T-cell (primary cell): ENCODE results near the gene TMEM208. TPM values are rescaled to one million over a fixed set of nuclear protein-coding genes. Genes with fewer than 3 reads are reported as not detected.

Experiments
- ATAC-seq, 4 experiments: fragments of 200-7000 bp in 3 of 4; fragments of 150-1000 bp in 1 of 4; cut with Tn5 transposase; replicated peaks in 1 of 4; 1 replicate in 3 of 4; 2 replicates in 1 of 4; pipeline ENCODE4 v1.10.0; 2021; ENCODE audit warnings: moderate library complexity in 3 of 4, mild to moderate bottlenecking in 2 of 4, moderate number of reproducible peaks in 1 of 4
- CTCF ChIA-PET, 2 donors: fragments of 300-600 bp; sonication (Branson Sonifier 250); formaldehyde crosslinking; loops; one replicate each; lab custom pipeline; 2022; ENCODE audit warnings: antibody characterized with exemption in 2 of 2; lab: Charles Lee
- POLR2A ChIA-PET, 2 donors: fragments of 300-600 bp; sonication (Branson Sonifier 250); formaldehyde crosslinking; loops; one replicate each; lab custom pipeline; 2022; ENCODE audit warnings: antibody characterized with exemption in 2 of 2; lab: Charles Lee
- DNase-seq, 35 experiments: peaks; one replicate each; pipeline versions ENCODE4 v3.0.0 to v3.0.0-alpha.2; 2013 to 2023
- H3K27ac ChIP-seq: one replicate; pipeline ENCODE4 v1.5.1; 2013; ENCODE audit warnings: low read length
- H3K27me3 ChIP-seq, 2 experiments: replicated peaks in 1 of 2; 1 replicate in 1 of 2; 2 replicates in 1 of 2; pipeline versions ENCODE4 v1.6.1 to v1.7.0; 2013; ENCODE audit warnings: low read length in 1 of 2, mixed read lengths in 1 of 2; ENCODE audit not compliant: control insufficient read depth in 2 of 2, insufficient read depth in 2 of 2; ENCODE audit errors: extremely low read depth in 1 of 2
- H3K36me3 ChIP-seq, 2 donors: 1 replicate in 1 of 2; 2 replicates in 1 of 2; pipeline versions ENCODE4 v1.6.1 to v1.7.0; 2013; ENCODE audit warnings: low read length in 1 of 2; ENCODE audit not compliant: control insufficient read depth in 2 of 2, insufficient read depth in 1 of 2; ENCODE audit errors: extremely low read depth in 1 of 2
- H3K4me1 ChIP-seq, 2 experiments: 1 replicate in 1 of 2; 2 replicates in 1 of 2; pipeline versions ENCODE4 v1.6.1 to v1.7.0; 2013; ENCODE audit warnings: low read length in 2 of 2, mixed read lengths in 1 of 2; ENCODE audit not compliant: insufficient read depth in 2 of 2, control insufficient read depth in 1 of 2; ENCODE audit errors: extremely low read depth in 1 of 2
- H3K4me3 ChIP-seq, 2 donors: 1 replicate in 1 of 2; 2 replicates in 1 of 2; pipeline versions ENCODE4 v1.5.1 to v1.7.0; 2013; ENCODE audit warnings: mild to moderate bottlenecking in 2 of 2, low read length in 1 of 2, moderate library complexity in 1 of 2; ENCODE audit not compliant: control insufficient read depth in 1 of 2; ENCODE audit errors: extremely low read depth in 1 of 2
- H3K9me3 ChIP-seq: 2 replicates; pipeline ENCODE4 v1.7.0; 2013
- H3K27ac Mint-ChIP-seq, 2 donors: one replicate each; pipeline ENCODE4 v1.8.0; 2020 to 2021; ENCODE audit warnings: mild to moderate bottlenecking in 2 of 2, mixed read lengths in 2 of 2
- H3K27me3 Mint-ChIP-seq, 2 donors: one replicate each; pipeline ENCODE4 v1.8.0; 2021 to 2022; ENCODE audit warnings: mixed read lengths in 2 of 2
- H3K36me3 Mint-ChIP-seq: one replicate; pipeline ENCODE4 v1.8.0; 2021; ENCODE audit warnings: mixed read lengths
- H3K4me1 Mint-ChIP-seq, 3 donors: one replicate each; pipeline ENCODE4 v1.8.0; 2020 to 2022; ENCODE audit warnings: mixed read lengths in 3 of 3, mild to moderate bottlenecking in 1 of 3
- H3K4me3 Mint-ChIP-seq, 3 donors: one replicate each; pipeline ENCODE4 v1.8.0; 2020 to 2022; ENCODE audit warnings: mild to moderate bottlenecking in 3 of 3, mixed read lengths in 3 of 3, moderate library complexity in 3 of 3
- H3K9me3 Mint-ChIP-seq, 3 donors: one replicate each; pipeline ENCODE4 v1.8.0; 2020 to 2022; ENCODE audit warnings: mixed read lengths in 3 of 3
- WGBS: methylation state at CpG from one replicate; pipeline ENCODE4 v1.1.5; 2013; ENCODE audit warnings: missing lambda C conversion rate; ENCODE audit not compliant: insufficient coverage; 5-methylcytosine and 5-hydroxymethylcytosine counted together
- total RNA-seq, 35 experiments: library from RNA in 6 of 35; stranded (reverse) in 6 of 35; fragments of 120-200 nt in 1 of 35; gene quantifications; one replicate each; pipeline versions ENCODE4 v1.2.1 to v1.2.4 and lab custom pipeline; 2013 to 2026

Gene TMEM208
- total RNA-seq, 5 donors from 2014 or later (not counting 1 experiment from before 2014, with no cell fraction given), result 28.5 to 40.3 (median 34.8) TPM

GRCh38 chr16:67190448-67191399 is 36.2 kb upstream of the TMEM208 start:
- no peaks in the 10 kb centered on the region for H3K9me3 Mint-ChIP-seq
- no peaks in the 10 kb centered on the region for H3K27me3 Mint-ChIP-seq
- Histone ChIP-seq H3K27ac (no peak overlapping the region), H3K27me3 (peaks cover 0 to 28% of the 10 kb centered on the region in 2 experiments), H3K9me3 (no peaks in the 10 kb centered on the region), H3K4me1 (peaks cover 5 to 43% of the 10 kb centered on the region in 2 experiments), H3K36me3 (peaks cover 8 to 21% of the 10 kb centered on the region in 2 donors), H3K4me3 (no peak overlapping the region)
- no peak for ATAC-seq
- WGBS, result 93% methylated on average over 4 of the region's 13 CpGs
- ChIA-PET POLR2A (no interaction called here), CTCF (interaction anchor here (0.5 to 0.7 kb wide), 2 partner anchors 23 to 365 kb away, joined by 3 read pairs; no protein-coding TSS in a partner anchor)
- peak overlapping the region in 2 of 3 donors; percentile 87 to 91 for H3K4me3 Mint-ChIP-seq
- DNase-seq, result no peak
- peaks cover 29 to 42% (median 34%) of the 10 kb centered on the region in 3 donors for H3K4me1 Mint-ChIP-seq
- peak overlapping the region in 1 of 2 donors; percentile 81 for H3K27ac Mint-ChIP-seq
- H3K36me3 Mint-ChIP-seq, result peaks cover 6% of the 10 kb centered on the region

- POLR2A ChIA-PET, result no interaction called here
Observed at GRCh38 chr16:67191411-67191994, 35.4 kb upstream of the TMEM208 start.

GRCh38 chr16:67191995-67192681 is 34.8 kb upstream of the TMEM208 start, which contains the start of gene E2F4:
E2F4 (plus strand) TSS chr16:67192155; CDS start chr16:67192228, 73 bp downstream.
- ChIA-PET POLR2A (no interaction called here), CTCF (interaction anchor here in 1 of 2 donors (0.7 kb wide), 1 partner anchor 289 kb away, joined by 3 read pairs; the partner anchor contains the start of gene ATP6V0D1)
- Histone ChIP-seq H3K27me3 (peaks cover 0 to 18% of the 10 kb centered on the region in 2 experiments), H3K9me3 (no peaks in the 10 kb centered on the region), H3K27ac (peak within 1 kb of the TSS; percentile 74), H3K36me3 (peaks cover 8 to 35% of the 10 kb centered on the region in 2 donors), H3K4me3 (peak within 1 kb of the TSS; percentile 88 to 98), H3K4me1 (peaks cover 5 to 52% of the 10 kb centered on the region in 2 experiments)
- Mint-ChIP-seq H3K27me3 (no peaks in the 10 kb centered on the region), H3K4me1 (peaks cover 42 to 53% (median 43%) of the 10 kb centered on the region in 3 donors), H3K9me3 (no peaks in the 10 kb centered on the region), H3K4me3 (peak within 1 kb of the TSS; percentile 78 to 91 (median 87)), H3K36me3 (peaks cover 18% of the 10 kb centered on the region), H3K27ac (peak within 1 kb of the TSS; percentile 79 to 81)
- WGBS, result under 1% methylated on average over 54 of the region's 54 CpGs
- ATAC-seq (peak; percentile 90 to 98 (median 97)), DNase-seq (peak; percentile 68 to 93 (median 81))

More at GRCh38 chr16:67191411-67191994, 35.4 kb upstream of the TMEM208 start:
- CTCF ChIA-PET, result no interaction called here
- H3K36me3 ChIP-seq, result peaks cover 8 to 29% of the 10 kb centered on the region in 2 donors
- Mint-ChIP-seq H3K27me3 (no peaks in the 10 kb centered on the region), H3K4me3 (peak overlapping the region; percentile 78 to 91 (median 87)), H3K9me3 (no peaks in the 10 kb centered on the region), H3K4me1 (peaks cover 36 to 47% (median 37%) of the 10 kb centered on the region in 3 donors), H3K27ac (peak overlapping the region; percentile 71 to 81), H3K36me3 (peaks cover 14% of the 10 kb centered on the region)
- peak overlapping the region; percentile 11 for H3K27ac ChIP-seq
- peaks cover 0 to 24% of the 10 kb centered on the region in 2 experiments for H3K27me3 ChIP-seq
- peak overlapping the region; percentile 88 to 98 for H3K4me3 ChIP-seq
- ATAC-seq (peak in 1 of 4 experiments; percentile 55), DNase-seq (no peak)
- no peaks in the 10 kb centered on the region for H3K9me3 ChIP-seq
- WGBS, result 26% methylated on average over 6 of the region's 9 CpGs
- peaks cover 5 to 47% of the 10 kb centered on the region in 2 experiments for H3K4me1 ChIP-seq

GRCh38 chr16:67192781-67193361 is 34.1 kb upstream of the TMEM208 start:
- 23% methylated on average over 13 of the region's 17 CpGs for WGBS
- peak in 2 of 35 experiments; percentile 23 to 28 for DNase-seq
- H3K4me3 Mint-ChIP-seq, result peak overlapping the region; percentile 78 to 91 (median 87)
- POLR2A ChIA-PET, result no interaction called here
- ATAC-seq, result no peak
- Histone ChIP-seq H3K27ac (peak overlapping the region; percentile 74), H3K4me3 (peak overlapping the region; percentile 88 to 98), H3K36me3 (peaks cover 11 to 43% of the 10 kb centered on the region in 2 donors), H3K27me3 (peaks cover 0 to 11% of the 10 kb centered on the region in 2 experiments), H3K4me1 (peaks cover 5 to 57% of the 10 kb centered on the region in 2 experiments), H3K9me3 (no peaks in the 10 kb centered on the region)
- H3K9me3 Mint-ChIP-seq, result no peaks in the 10 kb centered on the region
- CTCF ChIA-PET, result interaction anchor here (0.6 to 0.7 kb wide), 2 partner anchors 288 to 293 kb away, joined by 3 read pairs; partner anchors contain the start of gene ATP6V0D1 (in 1 of the 2)
- H3K36me3 Mint-ChIP-seq, result peaks cover 23% of the 10 kb centered on the region
- H3K27ac Mint-ChIP-seq, result peak overlapping the region; percentile 67 to 79
- peaks cover 42 to 56% (median 43%) of the 10 kb centered on the region in 3 donors for H3K4me1 Mint-ChIP-seq
- H3K27me3 Mint-ChIP-seq, result no peaks in the 10 kb centered on the region

- Histone ChIP-seq H3K36me3 (peaks cover 18 to 49% of the 10 kb centered on the region in 2 donors), H3K27ac (peak overlapping the region; percentile 74), H3K27me3 (peaks cover 0 to 9% of the 10 kb centered on the region in 2 experiments), H3K4me1 (peaks cover 5 to 57% of the 10 kb centered on the region in 2 experiments), H3K9me3 (no peaks in the 10 kb centered on the region), H3K4me3 (peak overlapping the region in 1 of 2 donors; percentile 33)
- peaks cover 23% of the 10 kb centered on the region for H3K36me3 Mint-ChIP-seq
- ATAC-seq (no peak), DNase-seq (no peak)
- peaks cover 42 to 56% (median 43%) of the 10 kb centered on the region in 3 donors for H3K4me1 Mint-ChIP-seq
- no peaks in the 10 kb centered on the region for H3K9me3 Mint-ChIP-seq
- peak overlapping the region; percentile 78 to 91 (median 87) for H3K4me3 Mint-ChIP-seq
- ChIA-PET POLR2A (no interaction called here), CTCF (interaction anchor here (0.7 kb wide), 2 partner anchors 22 to 140 kb away, joined by 3 to 5 read pairs; no protein-coding TSS in a partner anchor)
- H3K27me3 Mint-ChIP-seq, result no peaks in the 10 kb centered on the region
- H3K27ac Mint-ChIP-seq, result peak overlapping the region; percentile 67 to 79
Observed at GRCh38 chr16:67193536-67193935, 33.4 kb upstream of the TMEM208 start.
